Activated CD4-positive, alpha-beta T cell treated with anti-CD3 and anti-CD28 coated beads, Interleukin-2, amount 10 ng/mL, durations not matched to agents 7 days and 5 days (primary cell): ENCODE results near the gene MICU1. TPM values are rescaled to one million over a fixed set of nuclear protein-coding genes. Genes with fewer than 3 reads are reported as not detected.
"Not testable (repeated sequence)": the region's sequence is repeated elsewhere in the genome, so short reads cannot be mapped to it uniquely, and the experiment has no call there.

ENCODE experiments used
- CTCF ChIA-PET: fragments of 350-600 bp; sonication (Branson Sonifier 250); formaldehyde crosslinking; loops from one replicate; lab custom pipeline; 2021; ENCODE audit warnings: antibody characterized with exemption; lab: Charles Lee
- POLR2A ChIA-PET: fragments of 350-600 bp; sonication (Branson Sonifier 250); formaldehyde crosslinking; loops from one replicate; lab custom pipeline; 2021; ENCODE audit warnings: antibody characterized with exemption; lab: Charles Lee
- DNase-seq: peaks from one replicate; pipeline ENCODE4 v3.0.0-alpha.2; 2020
- H3K27ac Mint-ChIP-seq: one replicate; pipeline ENCODE4 v1.8.0; 2021; ENCODE audit warnings: mild to moderate bottlenecking, moderate library complexity, mixed read lengths
- H3K27me3 Mint-ChIP-seq: one replicate; pipeline ENCODE4 v1.8.0; 2021; ENCODE audit warnings: mixed read lengths
- H3K36me3 Mint-ChIP-seq: one replicate; pipeline ENCODE4 v1.8.0; 2021; ENCODE audit warnings: low read depth, mixed read lengths
- H3K4me1 Mint-ChIP-seq: one replicate; pipeline ENCODE4 v1.8.0; 2021; ENCODE audit warnings: mixed read lengths
- H3K4me3 Mint-ChIP-seq: one replicate; pipeline ENCODE4 v1.8.0; 2021; ENCODE audit warnings: mild to moderate bottlenecking, moderate library complexity, mixed read lengths
- H3K9me3 Mint-ChIP-seq: one replicate; pipeline ENCODE4 v1.8.0; 2021; ENCODE audit warnings: mixed read lengths
- total RNA-seq, 2 experiments: library from RNA; stranded (reverse); gene quantifications; one replicate each; pipeline ENCODE4 v1.2.3, GENCODE V29; 2021

The MICU1 gene
- total RNA-seq, 2 experiments from 2014 or later: 27.3 to 28.7 TPM

DNA sequence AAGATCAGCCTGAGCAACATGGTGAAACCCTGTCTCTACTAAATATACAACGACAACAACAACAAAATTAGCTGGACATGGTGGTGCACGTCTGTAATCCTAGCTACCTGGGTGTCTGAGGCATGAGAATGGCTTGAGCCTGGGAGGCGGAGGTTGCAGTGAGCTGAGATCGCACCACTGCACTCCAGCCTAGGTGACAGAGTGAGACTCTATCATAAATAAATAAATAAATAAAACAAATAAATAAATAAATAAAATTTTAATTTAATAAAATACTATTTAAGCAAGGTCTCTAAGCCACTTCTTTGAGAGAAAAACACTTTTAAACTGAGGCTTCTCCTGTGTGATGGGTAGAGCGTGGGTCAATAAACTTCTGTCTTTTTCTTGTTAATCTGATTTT lies 38.3 kb downstream of the MICU1 start:
- Mint-ChIP-seq H3K27ac (no peak overlapping the region), H3K27me3 (no peaks in the 10 kb centered on the region), H3K4me3 (no peak overlapping the region), H3K9me3 (peaks cover 4% of the 10 kb centered on the region), H3K36me3 (peaks cover 8% of the 10 kb centered on the region), H3K4me1 (peaks cover 7% of the 10 kb centered on the region)
- ChIA-PET CTCF (interaction anchor here (0.6 to 0.7 kb wide), 2 partner anchors 62 to 551 kb away, joined by 3 read pairs; no protein-coding TSS in a partner anchor), POLR2A (no interaction called here)
- DNase-seq: no peak

DNA sequence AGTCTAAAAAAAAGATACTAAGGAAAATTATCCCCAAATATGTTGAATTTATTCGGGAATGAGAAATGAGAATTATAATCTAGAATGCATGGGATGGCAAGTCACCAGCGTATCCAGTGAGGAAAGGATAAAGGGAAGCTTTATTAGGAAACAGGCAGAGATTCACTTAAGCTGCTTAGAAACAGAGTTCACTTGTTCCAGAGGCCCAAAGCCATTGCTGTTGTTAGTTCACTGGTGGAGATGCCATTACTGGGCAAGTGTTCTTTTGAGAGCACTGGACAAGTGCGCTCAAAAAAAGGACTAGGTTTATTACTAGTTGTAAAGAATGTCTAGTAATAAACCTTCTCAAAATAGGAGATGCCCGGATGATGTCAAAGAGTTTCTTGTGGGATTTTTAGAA lies 51.2 kb downstream of the MICU1 start:
- CTCF ChIA-PET: no interaction called here

DNA sequence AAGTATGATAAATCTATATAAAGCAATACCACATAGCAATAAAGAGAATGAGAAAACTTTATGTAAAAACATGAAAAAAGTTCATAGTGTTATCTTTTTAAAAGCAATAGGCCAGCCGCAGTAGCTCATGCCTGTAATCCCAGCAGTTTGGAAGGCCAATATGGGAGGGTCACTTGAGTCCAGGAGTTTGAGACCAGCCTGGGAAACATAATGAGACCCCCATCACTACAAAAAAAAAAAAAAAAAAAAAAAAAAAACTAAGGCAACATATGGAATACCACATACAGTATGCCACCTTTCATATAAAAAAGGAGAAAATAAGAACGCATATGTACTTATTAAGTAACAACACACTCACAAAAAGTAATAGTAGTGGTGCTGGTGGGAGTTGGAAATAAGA lies 52.8 kb downstream of the MICU1 start:
- Mint-ChIP-seq H3K4me1 (no peaks in the 10 kb centered on the region), H3K9me3 (no peaks in the 10 kb centered on the region), H3K4me3 (no peak overlapping the region), H3K27me3 (no peaks in the 10 kb centered on the region), H3K27ac (no peak overlapping the region), H3K36me3 (no peaks in the 10 kb centered on the region)
- ChIA-PET POLR2A (no interaction called here), CTCF (no interaction called here)
- no peak for DNase-seq

More for the DNA sequence above, 51.2 kb downstream of the MICU1 start:
- Mint-ChIP-seq H3K27ac (no peak overlapping the region), H3K4me1 (no peaks in the 10 kb centered on the region), H3K36me3 (no peaks in the 10 kb centered on the region), H3K27me3 (no peaks in the 10 kb centered on the region), H3K9me3 (no peaks in the 10 kb centered on the region), H3K4me3 (no peak overlapping the region)
- POLR2A ChIA-PET: no interaction called here
- no peak for DNase-seq

DNA sequence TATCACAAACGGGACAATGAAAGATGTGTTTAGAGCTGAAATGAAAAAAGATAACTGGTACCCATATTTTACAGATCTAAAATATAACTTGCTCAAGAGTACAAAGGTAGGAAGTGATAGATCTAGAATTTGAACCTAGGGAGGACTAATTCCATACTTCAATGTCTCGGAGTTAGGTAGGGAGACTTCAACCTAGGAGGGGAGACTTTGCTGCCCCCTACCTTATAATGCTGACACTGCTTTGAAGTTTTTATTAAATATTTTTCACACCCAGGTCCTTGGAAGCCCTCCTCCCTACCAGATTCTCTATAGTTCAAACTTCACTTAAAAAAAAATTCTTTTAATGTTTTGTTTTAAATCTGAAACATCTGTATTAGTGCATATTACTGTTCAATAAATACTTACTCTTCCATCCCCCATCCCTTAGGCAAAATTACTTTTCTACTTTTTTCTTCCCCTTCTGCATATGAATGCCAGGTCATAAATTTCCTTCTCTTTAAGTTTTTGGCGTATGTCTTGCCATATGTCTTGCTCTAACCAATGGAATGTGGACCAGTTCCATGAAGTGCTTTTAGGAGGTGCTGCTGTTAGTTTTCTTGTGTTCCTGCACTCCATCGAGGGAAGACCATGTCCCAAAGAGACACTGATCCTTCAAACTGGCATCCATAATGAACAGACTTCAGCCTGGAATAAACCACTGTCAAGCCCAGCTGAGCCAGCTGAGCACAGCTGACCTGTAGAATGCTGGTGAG lies 57.8 kb downstream of the MICU1 start:
- Mint-ChIP-seq H3K27ac (no peak overlapping the region), H3K4me3 (no peak overlapping the region), H3K9me3 (peaks cover 2% of the 10 kb centered on the region), H3K4me1 (peaks cover 14% of the 10 kb centered on the region), H3K27me3 (no peaks in the 10 kb centered on the region), H3K36me3 (peaks cover 7% of the 10 kb centered on the region)
- CTCF ChIA-PET: no interaction called here
- DNase-seq: no peak
- POLR2A ChIA-PET: no interaction called here

DNA sequence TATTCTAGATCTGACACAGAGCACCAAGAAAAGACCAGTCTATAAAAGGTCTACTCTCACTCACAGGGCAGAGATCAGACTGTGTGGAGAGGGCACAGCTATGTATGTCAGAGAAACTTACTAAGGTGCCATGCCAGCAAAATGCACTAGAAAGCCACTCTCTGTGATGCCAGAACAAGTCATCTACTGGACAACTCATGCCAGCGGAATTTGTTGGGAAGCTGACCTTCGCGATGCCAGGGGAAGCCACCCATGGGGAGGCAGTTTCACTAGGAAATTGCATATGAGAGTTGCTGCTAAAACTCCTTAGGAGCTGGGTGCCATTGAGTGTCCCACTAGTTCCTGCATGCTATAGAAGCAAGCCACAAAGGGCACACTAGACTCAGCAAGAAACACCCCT lies 58.5 kb downstream of the MICU1 start:
- peaks cover 20% of the 10 kb centered on the region for H3K4me1 Mint-ChIP-seq
- ChIA-PET CTCF (no interaction called here), POLR2A (no interaction called here)
- H3K36me3 Mint-ChIP-seq: peaks cover 12% of the 10 kb centered on the region
- DNase-seq: no peak
- no peak overlapping the region for H3K27ac Mint-ChIP-seq
- H3K27me3 Mint-ChIP-seq: no peaks in the 10 kb centered on the region
- H3K9me3 Mint-ChIP-seq: peaks cover 2% of the 10 kb centered on the region
- H3K4me3 Mint-ChIP-seq: no peak overlapping the region

DNA sequence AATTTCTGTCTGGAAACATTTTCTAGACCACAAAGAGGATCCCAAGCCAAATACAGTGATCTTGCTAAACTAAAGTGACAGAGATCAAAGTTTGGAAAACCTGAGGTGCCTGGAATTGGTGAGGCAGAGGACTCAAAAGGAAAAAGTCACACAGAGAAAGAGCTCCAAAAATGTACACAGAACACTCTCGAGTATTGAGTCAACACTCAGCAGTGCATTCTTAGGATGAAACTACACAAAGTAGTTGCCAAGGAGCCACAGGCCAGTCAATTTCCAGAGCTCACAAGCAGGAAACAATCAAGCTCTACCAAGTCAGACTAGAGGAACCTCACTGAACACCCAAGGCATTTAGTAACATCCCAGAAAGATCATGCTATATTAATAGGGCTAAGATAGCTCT lies 61.3 kb downstream of the MICU1 start:
- no peak overlapping the region for H3K27ac Mint-ChIP-seq
- no peak for DNase-seq
- peaks cover 2% of the 10 kb centered on the region for H3K9me3 Mint-ChIP-seq
- no peak overlapping the region for H3K4me3 Mint-ChIP-seq
- H3K36me3 Mint-ChIP-seq: peaks cover 32% of the 10 kb centered on the region
- ChIA-PET CTCF (interaction anchor here (0.6 to 0.7 kb wide), 2 partner anchors 84 to 96 kb away, joined by 3 to 5 read pairs; no protein-coding TSS in a partner anchor), POLR2A (no interaction called here)
- H3K27me3 Mint-ChIP-seq: no peaks in the 10 kb centered on the region
- H3K4me1 Mint-ChIP-seq: peaks cover 25% of the 10 kb centered on the region

DNA sequence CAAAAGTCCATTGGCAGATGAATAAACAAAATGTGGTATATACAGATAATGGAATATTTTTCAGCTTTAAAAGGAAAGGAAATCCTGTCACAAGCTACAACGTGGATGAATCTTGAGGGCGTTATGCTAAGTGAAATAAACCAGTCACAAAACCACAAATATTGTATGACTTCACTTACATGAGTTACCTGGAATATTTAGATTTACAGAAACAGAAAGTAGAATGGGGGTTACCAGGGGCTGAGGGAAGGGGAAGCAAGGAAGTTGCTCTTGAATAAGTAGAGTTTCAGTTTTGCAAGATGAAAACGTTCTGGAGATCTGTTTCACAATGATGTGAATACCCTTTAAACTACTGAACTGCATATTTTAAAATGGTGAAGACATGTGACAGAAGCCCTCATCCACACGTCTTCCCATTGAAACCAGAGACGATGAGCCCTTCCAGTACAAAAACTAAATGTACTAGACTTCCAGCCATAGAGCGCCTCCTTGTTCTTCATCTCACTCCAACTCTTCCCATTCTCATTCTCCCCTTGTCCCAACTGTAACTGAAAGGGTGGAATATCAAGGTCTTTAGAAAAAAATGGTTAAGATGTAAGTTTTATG lies 62.4 kb downstream of the MICU1 start:
- peaks cover 25% of the 10 kb centered on the region for H3K4me1 Mint-ChIP-seq
- peak overlapping the region; percentile 86 for H3K27ac Mint-ChIP-seq
- H3K27me3 Mint-ChIP-seq: no peaks in the 10 kb centered on the region
- CTCF ChIA-PET: no interaction called here
- peak; percentile 42 for DNase-seq
- H3K36me3 Mint-ChIP-seq: peaks cover 36% of the 10 kb centered on the region
- H3K4me3 Mint-ChIP-seq: peak overlapping the region; percentile 28
- H3K9me3 Mint-ChIP-seq: peaks cover 2% of the 10 kb centered on the region
- POLR2A ChIA-PET: no interaction called here

DNA sequence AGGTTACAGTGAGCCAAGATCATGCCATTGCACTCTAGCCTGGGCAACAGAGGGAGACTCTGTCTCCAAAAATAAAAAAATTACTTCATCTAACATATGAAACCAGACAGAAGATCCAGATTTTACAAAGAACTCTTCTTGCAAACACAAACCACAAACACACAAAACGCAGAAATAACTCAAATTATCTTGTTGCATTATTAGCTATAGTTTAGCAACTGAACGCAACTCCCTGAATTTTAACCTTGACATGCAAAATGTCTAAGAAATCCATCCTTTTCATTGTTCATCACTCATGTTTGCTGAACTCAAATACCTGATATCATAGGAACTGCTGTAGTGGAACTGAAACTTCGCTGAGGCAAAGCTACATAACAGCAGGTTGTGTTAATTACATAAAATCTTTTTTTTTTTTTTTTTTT lies 64.1 kb downstream of the MICU1 start:
- H3K4me3 Mint-ChIP-seq: no peak overlapping the region
- H3K36me3 Mint-ChIP-seq: peaks cover 40% of the 10 kb centered on the region
- DNase-seq: no peak
- ChIA-PET CTCF (no interaction called here), POLR2A (interaction anchor here (0.6 kb wide), 1 partner anchor 106 kb away, joined by 5 read pairs; no protein-coding TSS in a partner anchor)
- no peaks in the 10 kb centered on the region for H3K27me3 Mint-ChIP-seq
- peaks cover 25% of the 10 kb centered on the region for H3K4me1 Mint-ChIP-seq
- no peak overlapping the region for H3K27ac Mint-ChIP-seq
- peaks cover 2% of the 10 kb centered on the region for H3K9me3 Mint-ChIP-seq

DNA sequence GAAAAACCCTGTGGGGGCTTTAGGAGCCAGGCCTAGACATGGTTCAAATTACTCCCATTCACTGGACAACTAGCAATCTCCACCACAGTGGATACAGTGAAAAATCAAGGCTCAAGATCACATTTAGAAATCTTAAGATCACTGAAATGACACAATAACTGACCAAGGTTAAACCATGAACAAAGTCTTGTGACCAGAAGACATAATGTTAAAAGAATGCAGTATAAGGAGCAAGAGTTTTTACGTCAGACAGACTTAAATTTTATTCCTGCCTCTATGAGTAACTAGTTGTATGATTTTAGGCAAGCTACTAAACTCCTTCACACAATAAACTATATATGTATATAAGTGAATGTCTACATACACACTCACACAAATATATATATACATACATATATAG lies 68.5 kb downstream of the MICU1 start:
- ChIA-PET CTCF (interaction anchor here (0.9 to 1.3 kb wide), 2 partner anchors 8 to 10 kb away, joined by 3 read pairs; no protein-coding TSS in a partner anchor), POLR2A (no interaction called here)
- no peak overlapping the region for H3K4me3 Mint-ChIP-seq
- no peaks in the 10 kb centered on the region for H3K9me3 Mint-ChIP-seq
- no peak for DNase-seq
- H3K36me3 Mint-ChIP-seq: peaks cover 27% of the 10 kb centered on the region
- H3K27ac Mint-ChIP-seq: no peak overlapping the region
- peaks cover 4% of the 10 kb centered on the region for H3K4me1 Mint-ChIP-seq
- H3K27me3 Mint-ChIP-seq: no peaks in the 10 kb centered on the region

DNA sequence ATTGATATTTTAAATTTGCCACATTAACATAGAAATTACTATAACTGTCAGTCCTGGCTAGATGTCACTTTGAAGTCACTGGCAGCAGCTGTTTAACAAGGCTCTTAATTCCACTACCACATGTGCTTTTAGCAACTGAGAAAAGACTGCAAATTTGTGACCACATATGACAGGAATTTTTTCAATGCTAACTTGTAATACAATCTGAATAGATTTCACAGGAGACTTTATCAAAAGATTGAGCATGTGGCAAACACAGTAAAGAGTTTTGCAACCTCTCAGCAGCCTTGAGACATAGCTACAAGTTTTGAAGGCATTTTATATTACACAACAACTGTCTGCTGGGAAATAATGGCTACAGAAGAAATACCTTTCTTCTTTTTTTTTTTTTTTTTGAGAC lies 73.0 kb downstream of the MICU1 start:
- Mint-ChIP-seq H3K4me1 (no peaks in the 10 kb centered on the region), H3K27ac (no peak overlapping the region), H3K9me3 (no peaks in the 10 kb centered on the region), H3K36me3 (peaks cover 4% of the 10 kb centered on the region), H3K4me3 (no peak overlapping the region), H3K27me3 (no peaks in the 10 kb centered on the region)
- DNase-seq: no peak
- ChIA-PET POLR2A (no interaction called here), CTCF (interaction anchor here (0.6 kb wide), 1 partner anchor 232 kb away, joined by 3 read pairs; no protein-coding TSS in a partner anchor)

DNA sequence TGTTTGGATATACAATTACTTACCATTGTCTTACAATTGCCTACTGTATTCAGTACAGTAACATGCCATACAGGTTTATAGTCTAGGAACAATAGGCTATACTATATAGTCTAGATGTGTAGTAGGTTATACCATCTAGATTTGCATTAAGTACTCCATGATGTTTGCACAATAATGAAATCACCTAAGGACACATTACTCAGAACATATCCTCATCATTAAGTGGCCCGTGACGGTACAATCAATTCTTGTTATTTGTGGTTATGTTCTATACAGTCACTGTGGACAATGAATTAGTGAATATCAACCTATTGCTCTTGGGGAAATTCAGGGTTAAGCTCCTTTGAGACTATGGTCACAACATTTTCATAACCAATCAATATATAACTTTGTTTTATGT lies 75.6 kb downstream of the MICU1 start:
- H3K4me3 Mint-ChIP-seq: no peak overlapping the region
- no peak overlapping the region for H3K27ac Mint-ChIP-seq
- H3K9me3 Mint-ChIP-seq: no peaks in the 10 kb centered on the region
- H3K36me3 Mint-ChIP-seq: peaks cover 8% of the 10 kb centered on the region
- no peaks in the 10 kb centered on the region for H3K4me1 Mint-ChIP-seq
- ChIA-PET POLR2A (no interaction called here), CTCF (interaction anchor here (1.1 to 1.2 kb wide), 2 partner anchors 8 to 23 kb away, joined by 3 read pairs; no protein-coding TSS in a partner anchor)
- no peak for DNase-seq
- H3K27me3 Mint-ChIP-seq: no peaks in the 10 kb centered on the region

DNA sequence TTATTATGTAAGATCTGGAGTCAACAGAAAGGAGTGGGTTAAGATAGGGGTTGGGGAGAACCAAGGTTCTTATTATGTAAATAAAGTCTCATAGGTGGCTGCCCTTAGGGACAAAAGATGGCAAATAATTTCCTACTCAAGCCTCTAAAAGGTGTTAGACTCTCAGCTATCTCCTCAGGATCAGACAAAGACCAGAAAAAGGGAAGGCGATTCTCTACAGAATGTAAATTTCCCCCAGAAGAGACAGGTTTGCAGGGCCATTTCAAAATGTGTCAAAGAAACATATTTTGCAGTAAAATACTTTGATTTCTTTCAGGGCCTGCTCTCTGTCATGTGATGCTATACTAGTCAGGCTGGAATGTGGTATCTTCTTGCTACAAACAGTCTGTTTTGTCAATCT lies 80.3 kb downstream of the MICU1 start:
- ChIA-PET CTCF (interaction anchor here (0.6 kb wide), 1 partner anchor 167 kb away, joined by 3 read pairs; no protein-coding TSS in a partner anchor), POLR2A (no interaction called here)
- no peak for DNase-seq
- no peaks in the 10 kb centered on the region for H3K27me3 Mint-ChIP-seq
- H3K36me3 Mint-ChIP-seq: peaks cover 28% of the 10 kb centered on the region
- no peak overlapping the region for H3K27ac Mint-ChIP-seq
- H3K4me3 Mint-ChIP-seq: no peak overlapping the region
- H3K4me1 Mint-ChIP-seq: no peaks in the 10 kb centered on the region
- H3K9me3 Mint-ChIP-seq: peaks cover 13% of the 10 kb centered on the region

DNA sequence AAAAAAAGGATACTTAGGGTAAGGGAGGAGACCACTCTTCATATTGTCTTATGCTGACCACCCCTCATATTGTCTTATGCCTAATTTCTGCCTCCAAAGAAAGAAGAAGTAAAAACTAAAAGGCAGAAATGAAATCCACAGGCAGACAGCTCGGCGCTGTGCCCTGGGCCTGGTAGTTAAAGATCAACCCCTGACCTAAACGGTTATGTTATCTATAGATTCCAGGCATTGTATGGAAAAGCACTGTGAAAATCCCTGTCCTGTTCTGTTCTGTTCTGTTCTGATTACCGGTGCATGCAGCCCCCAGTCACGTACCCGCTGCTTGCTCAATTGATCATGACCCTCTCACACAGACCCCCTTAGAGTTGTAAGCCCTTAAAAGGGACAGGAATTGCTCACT lies 82.0 kb downstream of the MICU1 start:
- peaks cover 16% of the 10 kb centered on the region for H3K9me3 Mint-ChIP-seq

More for the DNA sequence above, 82.0 kb downstream of the MICU1 start:
- POLR2A ChIA-PET, CTCF ChIA-PET, H3K27ac Mint-ChIP-seq, H3K27me3 Mint-ChIP-seq, H3K4me3 Mint-ChIP-seq, DNase-seq, H3K4me1 Mint-ChIP-seq: not testable (repeated sequence)
- H3K36me3 Mint-ChIP-seq: peaks cover 27% of the 10 kb centered on the region
